ENCODE data around the gene JADE1.

DNA sequence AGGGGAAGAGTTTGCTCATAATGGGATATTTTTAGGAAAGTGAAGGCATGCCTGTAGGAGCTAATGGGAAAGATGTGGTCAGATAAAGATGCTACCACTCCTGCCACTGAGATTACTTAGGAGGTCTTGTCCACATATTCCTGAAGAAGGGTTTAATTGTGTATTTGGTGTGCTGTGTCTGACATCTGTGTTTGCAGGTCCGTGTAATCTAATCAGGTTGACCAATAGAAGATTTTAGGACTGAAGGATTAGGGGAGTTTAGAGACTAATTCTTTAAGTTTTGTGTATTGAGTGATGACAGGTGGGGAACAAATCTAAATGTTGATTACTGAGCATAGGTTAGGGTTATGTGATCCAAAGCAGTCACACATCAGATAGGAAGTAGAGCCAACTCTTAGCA lies 57.2 kb downstream of the JADE1 start:
- TF ChIP-seq, protein P1, sequence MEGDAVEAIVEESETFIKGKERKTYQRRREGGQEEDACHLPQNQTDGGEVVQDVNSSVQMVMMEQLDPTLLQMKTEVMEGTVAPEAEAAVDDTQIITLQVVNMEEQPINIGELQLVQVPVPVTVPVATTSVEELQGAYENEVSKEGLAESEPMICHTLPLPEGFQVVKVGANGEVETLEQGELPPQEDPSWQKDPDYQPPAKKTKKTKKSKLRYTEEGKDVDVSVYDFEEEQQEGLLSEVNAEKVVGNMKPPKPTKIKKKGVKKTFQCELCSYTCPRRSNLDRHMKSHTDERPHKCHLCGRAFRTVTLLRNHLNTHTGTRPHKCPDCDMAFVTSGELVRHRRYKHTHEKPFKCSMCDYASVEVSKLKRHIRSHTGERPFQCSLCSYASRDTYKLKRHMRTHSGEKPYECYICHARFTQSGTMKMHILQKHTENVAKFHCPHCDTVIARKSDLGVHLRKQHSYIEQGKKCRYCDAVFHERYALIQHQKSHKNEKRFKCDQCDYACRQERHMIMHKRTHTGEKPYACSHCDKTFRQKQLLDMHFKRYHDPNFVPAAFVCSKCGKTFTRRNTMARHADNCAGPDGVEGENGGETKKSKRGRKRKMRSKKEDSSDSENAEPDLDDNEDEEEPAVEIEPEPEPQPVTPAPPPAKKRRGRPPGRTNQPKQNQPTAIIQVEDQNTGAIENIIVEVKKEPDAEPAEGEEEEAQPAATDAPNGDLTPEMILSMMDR (IDR thresholded peaks at IDR 0.05): no peak
- TF ChIP-seq EP300 (IDR thresholded peaks at IDR 0.05): no peak

Data from sigmoid colon (tissue), 4 donors.